GM19043 (cell line): ENCODE results near the gene ATP2B2.

Experiments used
- ATAC-seq: cut with Tn5 transposase; IDR thresholded peaks from one replicate; pipeline ENCODE4 v1.9.1; 2021; ENCODE audit warnings: low read depth; ENCODE audit not compliant: unreplicated experiment

Gene ATP2B2

DNA sequence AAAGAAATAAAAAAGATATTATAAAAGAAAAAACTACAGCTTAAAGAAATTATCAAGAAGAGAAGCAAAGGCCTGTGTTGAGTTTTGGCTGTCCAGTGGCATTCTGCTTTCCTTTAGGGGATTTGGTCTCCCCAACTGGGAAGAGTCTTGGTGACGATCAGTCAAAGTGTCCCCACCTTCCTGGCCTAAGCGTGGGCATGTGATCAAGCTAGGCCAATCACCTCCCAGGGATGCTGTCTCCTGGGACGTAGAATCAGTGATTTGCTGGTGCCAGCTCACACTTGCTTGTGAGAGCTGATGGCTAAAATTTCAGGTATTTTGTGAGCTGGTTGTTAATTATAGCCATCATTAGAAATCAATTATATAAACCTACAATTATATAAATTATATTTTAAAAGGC, 69.5 kb downstream of the ATP2B2 start:
- ATAC-seq = no peak

DNA sequence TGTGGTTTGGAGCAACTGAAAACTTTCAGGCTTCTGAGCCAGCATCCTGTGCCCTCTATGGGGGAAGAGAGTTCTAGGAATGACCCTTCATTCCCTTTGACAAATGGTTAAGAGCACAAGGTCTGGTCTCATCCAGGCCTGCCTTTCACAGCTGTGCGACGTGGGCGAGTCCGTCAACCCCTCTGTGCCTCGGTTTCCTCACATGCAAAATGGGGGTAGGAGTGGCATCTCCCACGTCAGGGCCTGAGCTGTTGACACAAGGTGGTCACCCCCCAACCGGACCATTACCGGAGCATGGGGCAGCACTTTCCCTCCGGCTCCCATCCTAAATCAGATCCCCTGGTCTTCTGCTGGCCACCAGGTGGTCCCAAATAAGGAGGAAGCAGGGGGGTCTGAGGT, 70.4 kb downstream of the ATP2B2 start:
- no peak for ATAC-seq

DNA sequence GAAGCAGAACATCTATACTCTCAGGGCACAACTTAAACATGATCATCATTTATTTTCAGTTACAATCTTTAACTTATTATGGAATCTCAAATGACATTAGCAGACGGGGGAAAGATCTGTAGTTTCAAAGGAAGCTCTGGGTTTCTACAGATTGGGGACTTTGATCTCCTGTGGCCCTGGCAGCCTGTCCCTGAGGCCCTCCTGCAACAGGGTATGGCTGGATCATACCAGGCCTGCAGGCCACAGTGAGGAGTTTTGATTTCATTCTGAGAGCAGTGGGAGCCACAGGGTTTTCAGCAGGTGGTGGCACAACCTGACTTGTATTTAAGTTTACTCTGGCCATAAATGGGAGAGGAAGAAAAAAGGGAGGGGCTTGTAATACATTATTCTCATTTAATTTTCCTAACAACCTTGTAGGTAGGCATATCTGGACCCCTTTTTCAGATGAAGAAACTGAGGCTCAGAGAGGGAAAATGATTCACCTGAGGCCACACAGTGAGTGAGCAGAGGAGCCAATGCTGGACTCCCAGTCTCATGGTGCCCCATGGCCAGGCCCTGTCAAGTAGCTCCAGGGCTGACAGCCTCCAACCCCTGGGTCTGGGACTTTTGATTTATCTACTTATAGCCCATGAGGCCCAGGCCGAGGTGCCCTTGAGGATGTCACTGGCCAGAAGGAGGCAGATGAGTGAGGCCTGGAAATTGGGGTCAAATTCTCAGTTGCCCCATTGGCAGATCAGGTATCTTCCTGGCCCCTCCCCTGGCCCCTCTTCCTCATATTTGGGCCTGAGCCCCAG, 71.0 kb downstream of the ATP2B2 start:
- no peak for ATAC-seq

DNA sequence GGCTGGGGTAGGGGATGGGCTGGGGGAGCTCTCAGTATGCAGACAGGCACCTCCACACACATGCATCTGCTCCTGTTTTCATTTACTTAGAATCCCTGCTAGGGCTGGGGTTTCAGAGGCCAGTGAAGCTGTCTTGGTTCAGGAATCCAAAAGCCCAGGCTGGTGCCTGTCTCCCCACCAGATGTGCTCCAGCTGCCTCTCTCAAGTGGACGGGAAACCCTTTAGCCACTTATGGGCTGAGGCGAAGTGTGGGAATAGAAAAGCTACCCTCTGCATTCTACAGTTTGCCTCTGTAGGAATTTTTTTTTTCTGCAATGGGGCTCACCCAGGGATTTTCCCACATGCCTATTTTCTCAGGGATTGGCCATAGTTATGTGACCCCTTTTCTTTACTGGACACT, 72.5 kb downstream of the ATP2B2 start:
- no peak for ATAC-seq

GRCh38 chr3:10432156-10432845, 73.1 kb downstream of the ATP2B2 start:
- no peak for ATAC-seq

- ATAC-seq = no peak
Measured at GRCh38 chr3:10430805-10431204, 74.6 kb downstream of the ATP2B2 start.

GRCh38 chr3:10428406-10429091, 76.8 kb downstream of the ATP2B2 start:
- no peak for ATAC-seq

- no peak for ATAC-seq
Measured at GRCh38 chr3:10426346-10427220, 78.8 kb downstream of the ATP2B2 start.

DNA sequence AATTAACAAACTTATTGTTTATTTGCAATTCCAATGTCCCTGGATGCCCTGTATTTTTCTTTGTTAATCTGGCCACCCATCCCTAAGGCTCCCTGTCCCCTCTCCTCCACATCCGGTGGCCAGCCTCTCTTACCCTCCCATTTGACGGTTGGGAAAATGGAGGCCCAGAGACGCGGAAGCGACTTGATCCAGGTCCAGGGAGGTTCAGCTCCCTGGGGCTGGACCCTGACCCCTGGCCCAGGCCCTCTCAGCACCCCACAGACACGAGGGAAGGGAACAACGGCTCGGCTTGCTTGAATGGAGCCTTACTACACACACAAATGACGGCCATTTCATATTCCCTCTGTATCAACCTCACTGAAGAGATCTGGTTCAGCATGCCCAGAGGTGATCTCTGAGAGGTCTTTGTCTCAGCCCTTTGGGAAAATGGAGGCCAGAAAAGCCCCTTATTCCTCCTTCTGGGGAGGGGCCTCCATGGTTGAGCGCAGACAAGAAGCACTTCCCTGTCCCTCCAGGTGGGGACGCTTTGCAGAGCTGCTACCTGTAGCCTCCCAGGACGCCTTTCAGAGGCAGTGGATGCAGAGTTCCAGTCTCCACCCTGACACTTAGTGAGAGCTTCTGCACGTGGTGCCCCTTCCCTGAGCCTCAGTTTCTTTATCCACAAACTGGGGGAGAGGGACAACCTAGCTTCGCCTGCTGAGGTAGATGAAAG, 82.1 kb downstream of the ATP2B2 start:
- ATAC-seq = no peak

DNA sequence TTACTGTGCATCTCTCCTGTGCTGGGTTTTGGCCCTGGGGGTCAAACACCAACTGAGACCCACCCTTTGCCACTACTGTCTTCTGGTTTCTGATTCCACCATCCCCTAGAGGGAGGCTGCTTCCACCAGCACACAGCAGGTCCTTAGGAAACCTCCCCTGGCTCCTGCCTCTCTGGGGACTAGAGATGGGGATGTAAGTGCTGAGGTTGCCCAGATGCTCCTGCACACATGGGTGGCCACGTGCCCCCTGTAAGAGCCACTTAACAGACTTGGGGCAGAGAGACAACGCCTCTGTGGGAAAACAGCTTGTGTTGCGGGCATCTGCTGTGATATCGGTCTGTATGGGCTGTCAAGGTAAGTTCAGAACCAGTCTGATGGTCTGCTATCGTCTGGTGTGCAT, 83.4 kb downstream of the ATP2B2 start:
- no peak for ATAC-seq

DNA sequence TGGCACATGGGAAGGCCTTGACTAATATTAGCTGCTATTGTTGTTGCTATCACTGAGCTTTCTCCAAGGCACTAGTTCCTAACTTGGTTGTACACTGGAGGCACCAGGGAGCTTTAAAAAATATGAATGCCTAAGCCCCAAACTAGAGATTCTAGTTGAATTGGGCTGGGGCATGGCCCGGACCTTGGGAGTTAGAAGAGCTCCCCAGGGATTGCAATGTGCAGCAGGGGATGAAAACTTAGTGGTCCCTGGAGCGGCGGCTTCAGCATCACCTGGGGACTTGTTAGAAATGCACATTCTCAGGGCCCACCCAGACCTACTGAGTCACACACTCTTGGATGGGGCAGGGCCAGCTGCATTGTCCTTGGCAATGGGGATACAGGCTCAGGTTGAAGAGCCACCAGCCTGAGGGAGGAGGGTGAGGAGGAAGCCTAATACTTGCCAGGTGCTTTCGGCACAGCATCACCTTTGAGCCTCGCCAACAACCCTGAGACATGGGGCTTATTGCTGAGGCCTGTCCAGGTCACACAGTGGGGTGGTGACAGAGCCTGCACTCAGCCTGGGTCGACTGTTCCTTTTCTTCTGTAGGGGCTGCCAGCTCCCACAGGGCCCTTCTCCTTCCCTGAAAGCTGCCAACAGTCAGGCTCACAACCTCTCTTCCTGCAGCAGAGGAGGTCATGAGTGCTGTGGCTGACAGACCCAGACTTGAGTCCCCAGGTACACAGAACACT, 84.5 kb downstream of the ATP2B2 start:
- no peak for ATAC-seq

GRCh38 chr3:10419637-10420232, 85.7 kb downstream of the ATP2B2 start:
- no peak for ATAC-seq

GRCh38 chr3:10417847-10418246, 87.5 kb downstream of the ATP2B2 start:
- no peak for ATAC-seq

- ATAC-seq = no peak
Measured at GRCh38 chr3:10416730-10417300, 88.6 kb downstream of the ATP2B2 start.

- no peak for ATAC-seq
Measured at GRCh38 chr3:10413041-10413440, 92.3 kb downstream of the ATP2B2 start.

- no peak for ATAC-seq
Measured at GRCh38 chr3:10411598-10412332, 93.6 kb downstream of the ATP2B2 start.

- ATAC-seq = no peak
Measured at GRCh38 chr3:10410383-10411002, 94.9 kb downstream of the ATP2B2 start.

DNA sequence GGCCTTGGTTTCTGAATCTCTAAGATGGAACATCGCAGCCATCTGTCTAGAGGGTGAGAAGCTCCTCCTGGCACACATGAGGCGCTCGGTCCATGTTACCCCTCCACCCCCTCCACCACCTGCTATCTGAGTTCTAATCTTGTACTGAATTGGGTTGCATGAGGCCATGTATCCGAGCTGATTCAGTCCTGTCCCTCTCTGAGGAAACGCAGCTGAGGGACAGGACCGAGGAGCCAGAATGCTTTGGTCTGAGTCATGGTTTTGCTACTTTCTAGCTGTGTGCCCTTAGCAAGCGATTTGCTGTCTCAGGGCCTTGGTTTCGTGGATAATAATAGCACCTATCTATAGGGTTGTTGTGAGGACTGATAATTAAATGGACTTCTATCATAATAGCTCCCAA, 96.7 kb downstream of the ATP2B2 start:
- no peak for ATAC-seq
